K562 (cell line): Measurements from ENCODE around the gene MRPL22. TPM values are rescaled to one million over a fixed set of nuclear protein-coding genes. Genes with fewer than 3 reads are reported as not detected.

Source experiments
- ATAC-seq: fragments of 200-7000 bp; cut with Tn5 transposase; 3 replicates; pipeline ENCODE4 v1.9.1; 2020; ENCODE audit warnings: moderate library complexity
- BruUV-seq: library from RNA; stranded (reverse); fragments of 400-500 nt; replicated peaks from 2 replicates; lab custom pipeline; 2021; lab: Mats Ljungman, UMichigan
- CTCF ChIA-PET: fragments of 300-600 bp; formaldehyde crosslinking; extraction: SDS; loops from one replicate; lab custom pipeline; 2021; ENCODE audit warnings: low intra/inter-chr PET ratio; lab: Yijun Ruan, JAX
- POLR2A ChIA-PET: fragments of 300-600, 350-650 bp; sonication (Branson Sonifier 250); formaldehyde crosslinking; extraction: SDS; loops from one replicate; lab custom pipeline; 2021; ENCODE audit warnings: antibody characterized with exemption, inconsistent platforms; lab: Yijun Ruan, JAX
- DNase-seq, 4 experiments: peaks; one replicate each; pipeline versions ENCODE4 v3.0.0 to v3.0.0-alpha.2; 2011 to 2018; ENCODE audit warnings: low spot score in 3 of 4, mixed read lengths in 3 of 4; ENCODE audit errors: extremely low read depth in 1 of 4
- FAIRE-seq: peaks from 2 replicates; lab custom pipeline; 2011; peaks lifted over from hg19 to GRCh38; lab: Jason Lieb, UNC
- H2AFZ ChIP-seq: 2 replicates; pipeline ENCODE4 v1.6.0; 2011; ENCODE audit warnings: low read depth, low read length, control low read depth, inconsistent platforms
- H3K27ac ChIP-seq: fragments of 200-600 bp; 3 replicates; pipeline ENCODE4 v1.8.0; 2011; ENCODE audit warnings: low read depth, mild to moderate bottlenecking, control low read depth, inconsistent platforms, low read length, moderate library complexity, mixed read lengths; ENCODE audit errors: extremely low read depth
- H3K27me3 ChIP-seq, 2 experiments: fragments of 300-600 bp in 1 of 2; 2 replicates in 1 of 2; 3 replicates in 1 of 2; pipeline versions ENCODE4 v1.6.0 to v1.8.0; 2011; ENCODE audit warnings: inconsistent platforms in 2 of 2, low read length in 2 of 2, mild to moderate bottlenecking in 1 of 2, mixed read lengths in 1 of 2, moderate library complexity in 1 of 2; ENCODE audit not compliant: control insufficient read depth in 2 of 2, insufficient read depth in 2 of 2
- H3K36me3 ChIP-seq: fragments of 300-600 bp; 3 replicates; pipeline ENCODE4 v1.8.0; 2011; ENCODE audit warnings: mild to moderate bottlenecking, low read length, inconsistent platforms; ENCODE audit not compliant: control insufficient read depth, insufficient read depth
- H3K4me1 ChIP-seq, 2 experiments: fragments of 200-600 bp in 1 of 2; replicated peaks in 1 of 2; 2 replicates in 1 of 2; 3 replicates in 1 of 2; pipeline versions ENCODE4 v1.5.1 to v1.8.0; 2011; ENCODE audit warnings: inconsistent platforms in 2 of 2, low read length in 2 of 2, mild to moderate bottlenecking in 1 of 2, mixed read lengths in 1 of 2, moderate library complexity in 1 of 2; ENCODE audit not compliant: control insufficient read depth in 2 of 2, insufficient read depth in 2 of 2
- H3K4me2 ChIP-seq: 2 replicates; pipeline ENCODE4 v1.6.1; 2011; ENCODE audit warnings: low read length, control low read depth, inconsistent platforms, mixed read lengths; ENCODE audit not compliant: insufficient read depth
- H3K4me3 ChIP-seq: fragments of 200-600 bp; sonication (generic), shearing (Covaris generic); 2 replicates; pipeline ENCODE4 v1.5.1; 2016; ENCODE audit warnings: control low read depth, inconsistent platforms
- H3K79me2 ChIP-seq: fragments of 200-600 bp; 3 replicates; pipeline ENCODE4 v1.8.0; 2011; ENCODE audit warnings: low read length, inconsistent platforms; ENCODE audit not compliant: control insufficient read depth, insufficient read depth
- H3K9ac ChIP-seq, 2 experiments: 2 replicates each; pipeline versions ENCODE4 v1.6.0 to v1.6.1; 2011; ENCODE audit warnings: low read depth in 2 of 2, low read length in 2 of 2, control low read depth in 1 of 2, inconsistent platforms in 1 of 2, mild to moderate bottlenecking in 1 of 2, mixed read lengths in 1 of 2; ENCODE audit not compliant: insufficient read depth in 1 of 2
- H3K9me1 ChIP-seq: one replicate; pipeline ENCODE4 v1.6.0; 2011; ENCODE audit warnings: inconsistent platforms, mild to moderate bottlenecking, low read length, moderate library complexity; ENCODE audit not compliant: control insufficient read depth, insufficient read depth
- H3K9me3 ChIP-seq: replicated peaks from 2 replicates; pipeline ENCODE4 v1.5.1; 2011; ENCODE audit warnings: low read depth, low read length, inconsistent platforms; ENCODE audit not compliant: control insufficient read depth, insufficient read depth
- H4K20me1 ChIP-seq: replicated peaks from 2 replicates; pipeline ENCODE4 v1.6.1; 2011; ENCODE audit warnings: low read length, inconsistent platforms, mixed read lengths; ENCODE audit not compliant: control insufficient read depth, insufficient read depth
- ARID3A ChIP-seq: IDR thresholded peaks from 2 replicates; pipeline ENCODE4 v1.6.1; 2012; ENCODE audit warnings: low read depth, low read length, improper control_type of control experiment, borderline replicate concordance
- CBX2 ChIP-seq: fragments of 200-600 bp; sonication (generic); IDR thresholded peaks from one replicate; pipeline ENCODE4 v1.6.1; 2012; ENCODE audit warnings: mild to moderate bottlenecking, low read length, inconsistent platforms; ENCODE audit not compliant: insufficient read depth, poor library complexity, severe bottlenecking
- CEBPG ChIP-seq, 3 experiments: fragments of 200-800 bp in 1 of 3; sonication (Bioruptor generic) in 1 of 3; sonication (generic) in 1 of 3; formaldehyde crosslinking in 1 of 3; IDR thresholded peaks in 2 of 3; conservative IDR thresholded peaks in 1 of 3; 2 replicates each; pipeline versions ENCODE4 v1.6.1 to v1.8.0; 2016 to 2022; ENCODE audit warnings: missing compliant biosample characterization in 2 of 3, missing genetic modification characterization in 2 of 3, mild to moderate bottlenecking in 1 of 3, missing genetic modification reagents in 1 of 3
- CTCF ChIP-seq, 3 experiments: IDR thresholded peaks in 2 of 3; conservative IDR thresholded peaks in 1 of 3; 2 replicates each; pipeline ENCODE4 v1.5.1; 2011 to 2012; ENCODE audit warnings: low read length in 3 of 3, mild to moderate bottlenecking in 3 of 3, control low read depth in 2 of 3, improper control_type of control experiment in 1 of 3, inconsistent platforms in 1 of 3, low read depth in 1 of 3, mixed read lengths in 1 of 3, moderate library complexity in 1 of 3; ENCODE audit not compliant: insufficient read depth in 2 of 3
- E2F1 ChIP-seq: sonication (generic); formaldehyde crosslinking; IDR thresholded peaks from 2 replicates; pipeline ENCODE4 v1.8.1; 2023; ENCODE audit warnings: mild to moderate bottlenecking, missing genetic modification reagents, moderate library complexity
- GABPA ChIP-seq: fragments of 200-800 bp; sonication (Bioruptor generic); conservative IDR thresholded peaks from 2 replicates; pipeline ENCODE4 v1.6.1; 2016; ENCODE audit warnings: low read depth, missing genetic modification characterization, missing compliant biosample characterization
- GTF2B ChIP-seq: IDR thresholded peaks from 2 replicates; pipeline ENCODE4 v1.6.1; 2011; ENCODE audit not compliant: insufficient read length; ENCODE audit errors: extremely low read depth
- POLR2H ChIP-seq: IDR thresholded peaks from 2 replicates; pipeline ENCODE4 v1.6.1; 2016; ENCODE audit warnings: missing genetic modification characterization, low read depth, mild to moderate bottlenecking, control low read depth, missing compliant biosample characterization, moderate library complexity
- RAD21 ChIP-seq, 2 experiments: fragments of 250-450 bp in 1 of 2; fragments of 450-650 bp in 1 of 2; sonication (Bioruptor Pico) in 1 of 2; formaldehyde crosslinking in 1 of 2; IDR thresholded peaks in 1 of 2; conservative IDR thresholded peaks in 1 of 2; 2 replicates each; pipeline versions ENCODE4 v1.4.0 to v1.8.0; 2020 to 2022; ENCODE audit warnings: mild to moderate bottlenecking in 2 of 2, moderate library complexity in 1 of 2
- THAP7 ChIP-seq: fragments of 250-450 bp; sonication (Bioruptor Pico); IDR thresholded peaks from 2 replicates; pipeline ENCODE4 v1.5.0; 2021
- ZFPM2 ChIP-seq: fragments of 250-450 bp; sonication (Bioruptor Pico); IDR thresholded peaks from 2 replicates; pipeline ENCODE4 v1.5.1; 2022; ENCODE audit warnings: mild to moderate bottlenecking
- WGBS: fragments of 100-300 bp; shearing (Covaris generic); methylation state at CpG from one replicate; pipeline ENCODE4 v1.1.6; 2016; ENCODE audit warnings: low coverage, mixed read lengths; ENCODE audit not compliant: insufficient coverage; ENCODE audit errors: missing lambda C conversion rate; 5-methylcytosine and 5-hydroxymethylcytosine counted together
- in situ Hi-C: fragments of 300-500 bp; cut with MboI; formaldehyde crosslinking; loops from 4 replicates; pipeline ENCODE4 v1.15.0; 2018; ENCODE audit warnings: inconsistent platforms, mixed read lengths
- intact Hi-C: fragments of 100-400 bp; cut with micrococcal nuclease; formaldehyde crosslinking; loops from 2 replicates; pipeline ENCODE4 v1.14.2; 2022
- polyA plus RNA-seq, 8 experiments: library from polyadenylated mRNA; depleted of rRNA in 4 of 8; stranded (reverse) in 5 of 8; unstranded in 3 of 8; fragments of >200 nt; fragmentation: Nextera tagmentation in 2 of 8; fragmentation: Illumina TruSeq in 1 of 8; extraction: Ambion mirVana in 2 of 8; extraction: Trizol in 1 of 8; gene quantifications; 2 replicates each; pipeline versions ENCODE4 v1.2.1 to v1.2.3, GENCODE V29; 2011 to 2014; ENCODE audit warnings: inconsistent platforms in 1 of 8, missing spikeins in 1 of 8
- total RNA-seq, 7 experiments: library from RNA; depleted of rRNA in 6 of 7; stranded (reverse); fragments of >200 nt in 6 of 7; fragmentation: Illumina TruSeq in 2 of 7; extraction: Trizol in 2 of 7; gene quantifications; 2 replicates each; pipeline versions ENCODE4 v1.2.1 to v1.2.3, GENCODE V29; 2011 to 2021; ENCODE audit warnings: low replicate concordance in 1 of 7

MRPL22 gene
- total and polyA plus RNA-seq, 9 of the 15 experiments (the other 6 are each of a cell fraction or from before 2014, with no cell fraction given) = 41.1 to 424 (median 102) TPM

- no peak for TF ChIP-seq GABPA (tag)
These were observed 3.8 kb downstream of the MRPL22 start (continued) for GRCh38 chr5:154944716-154945115.

GRCh38 chr5:154945695-154946301 lies 4.9 kb downstream of the MRPL22 start:
- Histone ChIP-seq H3K9me1 (no peaks in the 10 kb centered on the region), H3K27ac (no peak overlapping the region), H3K27me3 (no peaks in the 10 kb centered on the region), H3K4me3 (no peak overlapping the region), H2AFZ (no peak overlapping the region), H3K4me1 (peaks cover 10 to 32% of the 10 kb centered on the region in 2 experiments; a peak in 3 of 5 replicates), H3K9ac (no peak overlapping the region), H3K9me3 (no peaks in the 10 kb centered on the region), H3K79me2 (peaks cover 90% of the 10 kb centered on the region), H3K36me3 (peaks cover 41% of the 10 kb centered on the region), H4K20me1 (0 out of 2 replicates have a peak, but pooled peaks cover 6% of the 10 kb centered on the region), H3K4me2 (no peak overlapping the region)
- TF ChIP-seq GTF2B (no peak), CTCF (IDR thresholded peaks at IDR 0.05 in 2 of 3, conservative IDR thresholded peaks at IDR 0.05 in 1 of 3; ENCODE audit: insufficient read depth in 2 of 3, low read depth in 1 of 3, low read length in 3 of 3) (peak in 2 of 3 experiments; percentile 17 to 60; a peak in 3 of 6 replicates), CBX2 (no peak), POLR2H (tag) (0 out of 2 replicates have a peak, but pooled peaks have one; percentile 20), RAD21 (CRISPR knock-in tag; conservative IDR thresholded peaks at IDR 0.05 in 1 of 2, IDR thresholded peaks at IDR 0.05 in 1 of 2) (peak in 1 of 2 experiments; percentile 25; a peak in 3 of 4 replicates), CEBPG (CRISPR knock-in tag; IDR thresholded peaks at IDR 0.05) (no peak), CEBPG (tag; conservative IDR thresholded peaks at IDR 0.05 in 1 of 2, IDR thresholded peaks at IDR 0.05 in 1 of 2) (peak in 1 of 2 experiments; percentile 61; a peak in 2 of 4 replicates), ARID3A (peak; percentile 90; the same call in 1 of the 2 replicates), E2F1 (no peak), THAP7 (CRISPR knock-in tag) (no peak), ZFPM2 (CRISPR knock-in tag) (no peak)
- ChIA-PET POLR2A (no interaction called here), CTCF (no interaction called here)
- FAIRE-seq (peak; percentile 59), ATAC-seq (no peak), DNase-seq (no peak)
- in situ Hi-C loops = no loop called here
- WGBS = 76% methylated on average over 2 of the region's 2 CpGs
- no TSS peak for BruUV-seq
- intact Hi-C loops = no loop called here
